Measurements from ENCODE around the gene CTNNBIP1.

CTNNBIP1 gene

GRCh38 chr1:9853249-9853595 is 56.8 kb downstream of the CTNNBIP1 start:
- no peak for DNase-seq (ENCODE audit: low spot score)

GRCh38 chr1:9852410-9853248 is 57.4 kb downstream of the CTNNBIP1 start:
- peak; percentile 96 for DNase-seq (ENCODE audit: low spot score)

- no peak for DNase-seq (ENCODE audit: low spot score)
Observed at GRCh38 chr1:9852004-9852403, 58.1 kb downstream of the CTNNBIP1 start.

GRCh38 chr1:9850442-9851162 is 59.5 kb downstream of the CTNNBIP1 start:
- DNase-seq (ENCODE audit: low spot score) = peak; percentile 43

GRCh38 chr1:9849691-9850441 is 60.2 kb downstream of the CTNNBIP1 start:
- peak; percentile 92 for DNase-seq (ENCODE audit: low spot score)

- DNase-seq (ENCODE audit: low spot score) = no peak
Observed at GRCh38 chr1:9848022-9848421, 62.0 kb downstream of the CTNNBIP1 start.

- no peak for DNase-seq (ENCODE audit: low spot score)
Observed at GRCh38 chr1:9847269-9847668, 62.8 kb downstream of the CTNNBIP1 start.

GRCh38 chr1:9846611-9847171 is 63.4 kb downstream of the CTNNBIP1 start:
- no peak for DNase-seq (ENCODE audit: low spot score)

GRCh38 chr1:9845914-9846313 is 64.2 kb downstream of the CTNNBIP1 start:
- peak; percentile 55 for DNase-seq (ENCODE audit: low spot score)

- DNase-seq (ENCODE audit: low spot score) = no peak
Observed at GRCh38 chr1:9844756-9845155, 65.3 kb downstream of the CTNNBIP1 start.

- DNase-seq (ENCODE audit: low spot score) = peak; percentile 38
Observed at GRCh38 chr1:9844106-9844505, 66.0 kb downstream of the CTNNBIP1 start.

GRCh38 chr1:9843576-9843945 is 66.5 kb downstream of the CTNNBIP1 start:
- DNase-seq (ENCODE audit: low spot score) = peak; percentile 46

GRCh38 chr1:9842781-9843575 is 67.1 kb downstream of the CTNNBIP1 start:
- peak; percentile 84 for DNase-seq (ENCODE audit: low spot score)

GRCh38 chr1:9842073-9842711 is 67.9 kb downstream of the CTNNBIP1 start:
- DNase-seq (ENCODE audit: low spot score) = no peak

- no peak for DNase-seq (ENCODE audit: low spot score)
Observed at GRCh38 chr1:9841460-9841859, 68.6 kb downstream of the CTNNBIP1 start.

GRCh38 chr1:9840176-9840575 is 69.9 kb downstream of the CTNNBIP1 start:
- DNase-seq (ENCODE audit: low spot score) = no peak

GRCh38 chr1:9838946-9839345 is 71.1 kb downstream of the CTNNBIP1 start:
- DNase-seq (ENCODE audit: low spot score) = no peak

- DNase-seq (ENCODE audit: low spot score) = no peak
Observed at GRCh38 chr1:9836632-9836960, 73.5 kb downstream of the CTNNBIP1 start.

- DNase-seq (ENCODE audit: low spot score) = peak; percentile 91
Observed at GRCh38 chr1:9835758-9836631, 74.1 kb downstream of the CTNNBIP1 start.

GRCh38 chr1:9835404-9835757 is 74.7 kb downstream of the CTNNBIP1 start:
- DNase-seq (ENCODE audit: low spot score) = no peak

Data from cerebellar cortex (tissue), 1 donor.